ENCODE measurements around the gene SLC35E3. TPM values are rescaled to one million over a fixed set of nuclear protein-coding genes. Genes with fewer than 3 reads are reported as not detected.

Gene SLC35E3
- total and polyA plus RNA-seq, 2 of the 13 experiments (the other 11 are each of a cell fraction or from before 2014, with no cell fraction given) = 13.0 to 22.1 TPM

DNA sequence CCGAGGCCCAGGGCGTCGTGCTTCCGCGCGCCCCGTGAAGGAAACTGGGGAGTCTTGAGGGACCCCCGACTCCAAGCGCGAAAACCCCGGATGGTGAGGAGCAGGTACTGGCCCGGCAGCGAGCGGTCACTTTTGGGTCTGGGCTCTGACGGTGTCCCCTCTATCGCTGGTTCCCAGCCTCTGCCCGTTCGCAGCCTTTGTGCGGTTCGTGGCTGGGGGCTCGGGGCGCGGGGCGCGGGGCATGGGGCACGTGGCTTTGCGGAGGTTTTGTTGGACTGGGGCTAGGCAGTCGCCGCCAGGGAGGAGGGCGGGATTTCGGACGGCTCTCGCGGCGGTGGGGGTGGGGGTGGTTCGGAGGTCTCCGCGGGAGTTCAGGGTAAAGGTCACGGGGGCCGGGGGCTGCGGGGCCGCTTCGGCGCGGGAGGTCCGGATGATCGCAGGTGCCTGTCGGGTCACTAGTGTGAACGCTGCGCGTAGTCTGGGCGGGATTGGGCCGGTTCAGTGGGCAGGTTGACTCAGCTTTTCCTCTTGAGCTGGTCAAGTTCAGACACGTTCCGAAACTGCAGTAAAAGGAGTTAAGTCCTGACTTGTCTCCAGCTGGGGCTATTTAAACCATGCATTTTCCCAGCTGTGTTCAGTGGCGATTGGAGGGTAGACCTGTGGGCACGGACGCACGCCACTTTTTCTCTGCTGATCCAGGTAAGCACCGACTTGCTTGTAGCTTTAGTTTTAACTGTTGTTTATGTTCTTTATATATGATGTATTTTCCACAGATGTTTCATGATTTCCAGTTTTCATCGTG, 62.6 kb downstream of the SLC35E3 start (continued):
- TF ChIP-seq GATAD1 (CRISPR knock-in tag; IDR thresholded peaks at IDR 0.05) = no peak
- peak; percentile 24; the same call in 1 of the 2 replicates for TF ChIP-seq TBX3 (IDR thresholded peaks at IDR 0.05; ENCODE audit: borderline replicate concordance)
- peak; percentile 49; the same call in 1 of the 2 replicates for TF ChIP-seq ZNF205 (CRISPR knock-in tag; IDR thresholded peaks at IDR 0.05)
- TF ChIP-seq, protein P1, sequence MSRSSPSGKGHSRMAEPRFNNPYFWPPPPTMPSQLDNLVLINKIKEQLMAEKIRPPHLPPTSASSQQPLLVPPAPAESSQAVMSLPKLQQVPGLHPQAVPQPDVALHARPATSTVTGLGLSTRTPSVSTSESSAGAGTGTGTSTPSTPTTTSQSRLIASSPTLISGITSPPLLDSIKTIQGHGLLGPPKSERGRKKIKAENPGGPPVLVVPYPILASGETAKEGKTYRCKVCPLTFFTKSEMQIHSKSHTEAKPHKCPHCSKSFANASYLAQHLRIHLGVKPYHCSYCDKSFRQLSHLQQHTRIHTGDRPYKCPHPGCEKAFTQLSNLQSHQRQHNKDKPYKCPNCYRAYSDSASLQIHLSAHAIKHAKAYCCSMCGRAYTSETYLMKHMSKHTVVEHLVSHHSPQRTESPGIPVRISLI (CRISPR knock-in tag; IDR thresholded peaks at IDR 0.05; ENCODE audit: borderline replicate concordance) = peak; percentile 41; the same call in 1 of the 2 replicates
- no peak for TF ChIP-seq SRF (IDR thresholded peaks at IDR 0.05; ENCODE audit: low read depth, low read length)
- TF ChIP-seq SOX5 (CRISPR knock-in tag; IDR thresholded peaks at IDR 0.05; ENCODE audit: borderline replicate concordance) = peak; percentile 63; the same call in 1 of the 2 replicates
- TF ChIP-seq DDIT3 (CRISPR knock-in tag; IDR thresholded peaks at IDR 0.05) = no peak
- TF ChIP-seq ZMAT5 (CRISPR knock-in tag; IDR thresholded peaks at IDR 0.05; ENCODE audit: borderline replicate concordance, low read depth) = peak; percentile 86; the same call in 1 of the 2 replicates
- TF ChIP-seq BRCA1 (CRISPR knock-in tag; IDR thresholded peaks at IDR 0.05) = no peak; the same call in 1 of the 2 replicates
- TF ChIP-seq CAMTA2 (CRISPR knock-in tag; IDR thresholded peaks at IDR 0.05; ENCODE audit: borderline replicate concordance) = 0 out of 2 replicates have a peak, but pooled peaks have one; percentile 19
- peak; percentile 46; the same call in 1 of the 2 replicates for TF ChIP-seq GZF1 (CRISPR knock-in tag; IDR thresholded peaks at IDR 0.05)
- peak; percentile 22; the same call in 1 of the 2 replicates for TF ChIP-seq ZNF276 (CRISPR knock-in tag; IDR thresholded peaks at IDR 0.05; ENCODE audit: low read depth)
- TF ChIP-seq HOXA3 (CRISPR knock-in tag; IDR thresholded peaks at IDR 0.05) = peak; percentile 82
- TF ChIP-seq, protein P2, sequence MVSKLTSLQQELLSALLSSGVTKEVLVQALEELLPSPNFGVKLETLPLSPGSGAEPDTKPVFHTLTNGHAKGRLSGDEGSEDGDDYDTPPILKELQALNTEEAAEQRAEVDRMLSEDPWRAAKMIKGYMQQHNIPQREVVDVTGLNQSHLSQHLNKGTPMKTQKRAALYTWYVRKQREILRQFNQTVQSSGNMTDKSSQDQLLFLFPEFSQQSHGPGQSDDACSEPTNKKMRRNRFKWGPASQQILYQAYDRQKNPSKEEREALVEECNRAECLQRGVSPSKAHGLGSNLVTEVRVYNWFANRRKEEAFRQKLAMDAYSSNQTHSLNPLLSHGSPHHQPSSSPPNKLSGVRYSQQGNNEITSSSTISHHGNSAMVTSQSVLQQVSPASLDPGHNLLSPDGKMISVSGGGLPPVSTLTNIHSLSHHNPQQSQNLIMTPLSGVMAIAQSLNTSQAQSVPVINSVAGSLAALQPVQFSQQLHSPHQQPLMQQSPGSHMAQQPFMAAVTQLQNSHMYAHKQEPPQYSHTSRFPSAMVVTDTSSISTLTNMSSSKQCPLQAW (CRISPR knock-in tag; IDR thresholded peaks at IDR 0.05) = 0 out of 2 replicates have a peak, but pooled peaks have one; percentile 25
- TF ChIP-seq, protein P3, sequence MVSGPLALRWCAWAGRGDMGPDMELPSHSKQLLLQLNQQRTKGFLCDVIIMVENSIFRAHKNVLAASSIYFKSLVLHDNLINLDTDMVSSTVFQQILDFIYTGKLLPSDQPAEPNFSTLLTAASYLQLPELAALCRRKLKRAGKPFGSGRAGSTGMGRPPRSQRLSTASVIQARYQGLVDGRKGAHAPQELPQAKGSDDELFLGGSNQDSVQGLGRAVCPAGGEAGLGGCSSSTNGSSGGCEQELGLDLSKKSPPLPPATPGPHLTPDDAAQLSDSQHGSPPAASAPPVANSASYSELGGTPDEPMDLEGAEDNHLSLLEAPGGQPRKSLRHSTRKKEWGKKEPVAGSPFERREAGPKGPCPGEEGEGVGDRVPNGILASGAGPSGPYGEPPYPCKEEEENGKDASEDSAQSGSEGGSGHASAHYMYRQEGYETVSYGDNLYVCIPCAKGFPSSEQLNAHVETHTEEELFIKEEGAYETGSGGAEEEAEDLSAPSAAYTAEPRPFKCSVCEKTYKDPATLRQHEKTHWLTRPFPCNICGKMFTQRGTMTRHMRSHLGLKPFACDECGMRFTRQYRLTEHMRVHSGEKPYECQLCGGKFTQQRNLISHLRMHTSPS (CRISPR knock-in tag; IDR thresholded peaks at IDR 0.05; ENCODE audit: low read depth) = peak; percentile 41; the same call in 1 of the 2 replicates
- peak; percentile 99 for TF ChIP-seq TP53 (CRISPR knock-in tag; conservative IDR thresholded peaks at IDR 0.05)
- TF ChIP-seq ESRRA (CRISPR knock-in tag; IDR thresholded peaks at IDR 0.05; ENCODE audit: low read depth) = peak; percentile 14; the same call in 1 of the 2 replicates
- TF ChIP-seq SP5 (CRISPR knock-in tag; IDR thresholded peaks at IDR 0.05; ENCODE audit: borderline replicate concordance, low read depth) = peak; percentile 87
- TF ChIP-seq ZNF329 (CRISPR knock-in tag; IDR thresholded peaks at IDR 0.05; ENCODE audit: low read depth) = 0 out of 2 replicates have a peak, but pooled peaks have one; percentile 7

Measured in HepG2 (cell line).